MM.1S (cell line): ENCODE measurements around the gene PYGM.

Experiments
- DNase-seq: peaks from one replicate; pipeline ENCODE4 v3.0.0-alpha.2; 2015
- H2AFZ ChIP-seq: fragments of 300-600 bp; sonication (generic); 2 replicates; pipeline ENCODE4 v1.6.0; 2016; ENCODE audit warnings: antibody characterized with exemption, low read length
- H3F3A ChIP-seq: fragments of 300-600 bp; sonication (generic); 2 replicates; pipeline ENCODE4 v1.6.1; 2016; ENCODE audit warnings: mild to moderate bottlenecking, antibody characterized with exemption, low read length, moderate library complexity, mixed read lengths; ENCODE audit not compliant: insufficient read depth
- H3K27ac ChIP-seq: fragments of 300-600 bp; sonication (generic); 2 replicates; pipeline ENCODE4 v1.5.1; 2016; ENCODE audit warnings: mild to moderate bottlenecking, low read length
- H3K27me3 ChIP-seq: fragments of 300-600 bp; sonication (generic); replicated peaks from 2 replicates; pipeline ENCODE4 v1.6.0; 2016; ENCODE audit warnings: low read length; ENCODE audit not compliant: insufficient read depth
- H3K36me3 ChIP-seq: fragments of 300-600 bp; sonication (generic); replicated peaks from 2 replicates; pipeline ENCODE4 v1.6.1; 2016; ENCODE audit warnings: mild to moderate bottlenecking, low read length, mixed read lengths; ENCODE audit not compliant: insufficient read depth
- H3K4me1 ChIP-seq: fragments of 300-600 bp; sonication (generic); 2 replicates; pipeline ENCODE4 v1.6.1; 2016; ENCODE audit warnings: low read length, mixed read lengths
- H3K4me2 ChIP-seq: fragments of 300-600 bp; sonication (generic); 2 replicates; pipeline ENCODE4 v1.6.0; 2016; ENCODE audit warnings: low read depth, low read length
- H3K4me3 ChIP-seq: fragments of 300-600 bp; sonication (generic); 2 replicates; pipeline ENCODE4 v1.5.1; 2016; ENCODE audit warnings: low read length, mixed read lengths
- H3K79me2 ChIP-seq: fragments of 300-600 bp; sonication (generic); 2 replicates; pipeline ENCODE4 v1.6.1; 2016; ENCODE audit warnings: mixed run types, low read length, mixed read lengths
- H3K9ac ChIP-seq: fragments of 300-600 bp; sonication (generic); 2 replicates; pipeline ENCODE4 v1.6.1; 2016; ENCODE audit warnings: low read length, mixed read lengths
- H3K9me2 ChIP-seq: fragments of 300-600 bp; sonication (generic); replicated peaks from 2 replicates; pipeline ENCODE4 v1.6.1; 2016; ENCODE audit warnings: mild to moderate bottlenecking, low read length, mixed read lengths; ENCODE audit not compliant: insufficient read depth
- H3K9me3 ChIP-seq: fragments of 300-600 bp; sonication (generic); replicated peaks from 2 replicates; pipeline ENCODE4 v1.6.1; 2016; ENCODE audit warnings: mild to moderate bottlenecking, low read length, mixed read lengths; ENCODE audit not compliant: insufficient read depth
- H4K20me1 ChIP-seq: fragments of 300-600 bp; sonication (generic); 2 replicates; pipeline ENCODE4 v1.6.1; 2016; ENCODE audit warnings: mild to moderate bottlenecking, low read length, moderate library complexity, mixed read lengths; ENCODE audit not compliant: insufficient read depth
- CTCF ChIP-seq: fragments of 300-600 bp; sonication (generic); IDR thresholded peaks from 2 replicates; pipeline ENCODE4 v1.5.1; 2016; ENCODE audit warnings: antibody characterized with exemption, low read length, mixed read lengths
- EZH2 ChIP-seq: fragments of 300-600 bp; sonication (generic); optimal IDR thresholded peaks from 2 replicates; pipeline ENCODE3; 2017; ENCODE audit warnings: low read depth, mild to moderate bottlenecking, antibody characterized with exemption, low read length, mixed read lengths
- EZH2phosphoT487 ChIP-seq: fragments of 300-600 bp; sonication (generic); IDR thresholded peaks from 2 replicates; pipeline ENCODE4 v1.6.1; 2018; ENCODE audit warnings: antibody characterized with exemption, low read length

Gene PYGM

GRCh38 chr11:64764753-64765152, 5.0 kb upstream of the PYGM start:
- Histone ChIP-seq H2AFZ (no peak overlapping the region), H3K27me3 (no peaks in the 10 kb centered on the region), H3K9ac (no peak overlapping the region), H3K79me2 (peaks cover 31% of the 10 kb centered on the region), H3K4me3 (no peak overlapping the region), H3K27ac (no peak overlapping the region), H3K36me3 (peaks cover 36% of the 10 kb centered on the region), H3K4me2 (no peak overlapping the region), H3K9me3 (no peaks in the 10 kb centered on the region), H3F3A (peaks cover 35% of the 10 kb centered on the region), H3K9me2 (no peaks in the 10 kb centered on the region), H4K20me1 (peaks cover 19% of the 10 kb centered on the region), H3K4me1 (no peaks in the 10 kb centered on the region)
- no peak for DNase-seq
- TF ChIP-seq EZH2 = no peak
- TF ChIP-seq EZH2phosphoT487 = no peak
- no peak for TF ChIP-seq CTCF

GRCh38 chr11:64764040-64764611, 4.4 kb upstream of the PYGM start:
- H3K36me3 ChIP-seq = peaks cover 30% of the 10 kb centered on the region
- peaks cover 19% of the 10 kb centered on the region for H4K20me1 ChIP-seq
- no peaks in the 10 kb centered on the region for H3K4me1 ChIP-seq
- H3K79me2 ChIP-seq = peaks cover 24% of the 10 kb centered on the region
- no peaks in the 10 kb centered on the region for H3K9me2 ChIP-seq
- no peak overlapping the region for H3K4me2 ChIP-seq
- H3K27ac ChIP-seq = no peak overlapping the region
- DNase-seq = no peak
- no peaks in the 10 kb centered on the region for H3K9me3 ChIP-seq
- no peak overlapping the region for H3K9ac ChIP-seq
- no peaks in the 10 kb centered on the region for H3K27me3 ChIP-seq
- H2AFZ ChIP-seq = no peak overlapping the region
- peaks cover 35% of the 10 kb centered on the region for H3F3A ChIP-seq
- TF ChIP-seq EZH2phosphoT487 (no peak), CTCF (no peak), EZH2 (no peak)
- H3K4me3 ChIP-seq = no peak overlapping the region

GRCh38 chr11:64763526-64764039, 3.8 kb upstream of the PYGM start:
- Histone ChIP-seq H3K79me2 (peaks cover 20% of the 10 kb centered on the region), H3K9me3 (no peaks in the 10 kb centered on the region), H4K20me1 (peaks cover 19% of the 10 kb centered on the region), H3K4me3 (no peak overlapping the region), H2AFZ (no peak overlapping the region), H3F3A (peaks cover 35% of the 10 kb centered on the region), H3K27me3 (no peaks in the 10 kb centered on the region), H3K4me1 (no peaks in the 10 kb centered on the region), H3K27ac (no peak overlapping the region), H3K4me2 (no peak overlapping the region), H3K9ac (no peak overlapping the region), H3K36me3 (peaks cover 25% of the 10 kb centered on the region), H3K9me2 (no peaks in the 10 kb centered on the region)
- TF ChIP-seq CTCF (no peak), EZH2phosphoT487 (no peak), EZH2 (no peak)
- no peak for DNase-seq
